ENCODE results near the gene TRAPPC1. TPM values are rescaled to one million over a fixed set of nuclear protein-coding genes. Genes with fewer than 3 reads are reported as not detected.

TRAPPC1 gene
- total RNA-seq, 4 donors from 2014 or later, result 30.0 to 73.3 (median 48.3) TPM

DNA sequence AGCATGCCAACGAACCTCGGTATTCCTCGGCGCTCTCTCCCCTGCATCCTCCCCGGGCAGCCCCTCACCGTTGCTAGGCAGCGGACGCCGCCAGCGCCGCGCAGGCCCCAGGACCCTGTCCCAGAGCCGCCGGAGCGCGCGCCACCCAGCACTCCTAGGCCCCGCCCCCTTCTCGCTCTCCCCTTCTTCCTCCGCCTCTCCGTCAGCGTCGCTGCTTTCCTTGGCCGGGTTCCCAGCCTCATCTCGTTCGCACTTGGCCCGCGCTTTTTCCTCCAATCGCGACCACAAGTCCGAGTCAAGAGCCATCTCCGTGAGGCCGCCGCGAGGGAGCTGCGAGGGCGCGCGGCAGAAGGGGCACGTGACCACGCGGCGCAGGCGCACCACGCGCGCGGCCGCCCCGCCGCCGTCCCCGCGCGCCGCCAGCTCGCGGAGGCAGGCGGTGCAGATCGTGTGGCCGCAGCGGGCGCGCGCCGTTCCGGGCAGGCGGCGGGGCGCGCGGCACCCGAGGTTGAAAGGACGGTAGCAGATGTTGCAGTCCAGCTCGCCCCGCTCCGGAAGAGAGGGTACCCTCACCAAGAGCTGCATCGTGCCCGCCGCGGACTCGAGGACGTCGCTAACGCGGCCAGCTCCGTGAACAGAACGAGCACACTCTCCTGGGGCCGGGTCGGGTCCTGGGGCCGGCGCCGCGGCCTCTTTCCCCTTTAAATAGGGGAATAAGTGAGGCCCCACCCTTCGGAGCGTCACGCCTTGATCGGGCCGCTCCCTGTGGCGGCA, 15.9 kb downstream of the TRAPPC1 start, which contains the start of gene RNF227:
RNF227 (minus strand) TSS at position 679 of the 774 bp plus-strand sequence; CDS start at position 585, 94 bp downstream.
- TF ChIP-seq, protein P1, sequence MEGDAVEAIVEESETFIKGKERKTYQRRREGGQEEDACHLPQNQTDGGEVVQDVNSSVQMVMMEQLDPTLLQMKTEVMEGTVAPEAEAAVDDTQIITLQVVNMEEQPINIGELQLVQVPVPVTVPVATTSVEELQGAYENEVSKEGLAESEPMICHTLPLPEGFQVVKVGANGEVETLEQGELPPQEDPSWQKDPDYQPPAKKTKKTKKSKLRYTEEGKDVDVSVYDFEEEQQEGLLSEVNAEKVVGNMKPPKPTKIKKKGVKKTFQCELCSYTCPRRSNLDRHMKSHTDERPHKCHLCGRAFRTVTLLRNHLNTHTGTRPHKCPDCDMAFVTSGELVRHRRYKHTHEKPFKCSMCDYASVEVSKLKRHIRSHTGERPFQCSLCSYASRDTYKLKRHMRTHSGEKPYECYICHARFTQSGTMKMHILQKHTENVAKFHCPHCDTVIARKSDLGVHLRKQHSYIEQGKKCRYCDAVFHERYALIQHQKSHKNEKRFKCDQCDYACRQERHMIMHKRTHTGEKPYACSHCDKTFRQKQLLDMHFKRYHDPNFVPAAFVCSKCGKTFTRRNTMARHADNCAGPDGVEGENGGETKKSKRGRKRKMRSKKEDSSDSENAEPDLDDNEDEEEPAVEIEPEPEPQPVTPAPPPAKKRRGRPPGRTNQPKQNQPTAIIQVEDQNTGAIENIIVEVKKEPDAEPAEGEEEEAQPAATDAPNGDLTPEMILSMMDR (IDR thresholded peaks at IDR 0.05), result no peak
- peak; percentile 83 for DNase-seq (ENCODE audit: low spot score)
- ATAC-seq (ENCODE audit: low FRiP score), result peak; percentile 72

DNA sequence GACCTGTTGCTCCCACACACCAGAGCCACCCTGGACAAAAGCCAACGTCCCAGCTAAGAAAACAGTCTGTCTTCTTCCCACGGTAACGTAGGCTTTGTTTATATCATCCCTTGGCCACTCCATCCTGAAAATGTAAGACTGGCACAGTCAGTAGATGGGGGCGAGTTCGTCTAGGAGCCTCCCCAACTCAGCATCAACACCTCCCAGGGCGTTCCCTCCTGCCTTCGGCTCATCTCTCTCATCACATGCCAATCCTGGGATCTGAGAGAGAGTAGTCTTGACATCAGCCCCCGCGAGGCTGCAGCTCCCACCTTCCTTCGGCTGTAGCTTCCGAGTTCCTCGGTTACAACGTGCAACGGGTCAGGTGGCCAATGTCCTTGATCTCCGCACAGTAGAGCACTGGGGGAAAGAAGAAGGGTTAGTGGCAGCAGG, 16.6 kb downstream of the TRAPPC1 start:
- TF ChIP-seq, protein P1 (IDR thresholded peaks at IDR 0.05), result no peak
- ATAC-seq (ENCODE audit: low FRiP score) (peak; percentile 38), DNase-seq (ENCODE audit: low spot score) (no peak)

DNA sequence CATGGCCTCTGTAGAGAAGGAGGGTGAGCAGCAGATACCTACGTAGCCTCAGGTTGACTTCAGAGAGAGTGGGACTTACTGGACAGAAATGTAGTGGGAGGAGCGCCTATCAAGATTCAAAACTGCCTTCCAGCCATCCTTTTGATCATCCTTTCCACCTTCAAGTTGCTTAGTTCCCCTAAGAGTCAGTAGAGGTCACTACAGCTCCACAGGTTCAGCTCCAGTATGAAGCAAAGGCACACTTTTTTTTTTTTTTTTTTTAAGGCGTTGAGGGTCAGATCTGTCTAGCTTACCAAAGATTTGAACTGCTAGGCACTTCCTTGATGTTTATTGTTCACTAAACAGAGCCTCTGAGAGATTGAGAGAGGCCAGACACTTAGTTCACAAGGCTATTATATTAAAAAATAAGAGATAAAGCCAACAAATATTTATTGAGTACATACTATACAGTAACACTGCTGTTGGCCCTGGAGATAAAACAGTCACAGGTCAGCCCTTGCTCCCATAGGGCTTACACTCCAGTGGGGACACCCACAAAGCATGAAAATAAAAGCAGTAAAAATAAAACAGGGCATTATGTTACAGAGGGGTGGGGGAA, 18.7 kb downstream of the TRAPPC1 start:
- no peak for ATAC-seq (ENCODE audit: low FRiP score)
- TF ChIP-seq, protein P1 (IDR thresholded peaks at IDR 0.05), result no peak
- no peak for DNase-seq (ENCODE audit: low spot score)

DNA sequence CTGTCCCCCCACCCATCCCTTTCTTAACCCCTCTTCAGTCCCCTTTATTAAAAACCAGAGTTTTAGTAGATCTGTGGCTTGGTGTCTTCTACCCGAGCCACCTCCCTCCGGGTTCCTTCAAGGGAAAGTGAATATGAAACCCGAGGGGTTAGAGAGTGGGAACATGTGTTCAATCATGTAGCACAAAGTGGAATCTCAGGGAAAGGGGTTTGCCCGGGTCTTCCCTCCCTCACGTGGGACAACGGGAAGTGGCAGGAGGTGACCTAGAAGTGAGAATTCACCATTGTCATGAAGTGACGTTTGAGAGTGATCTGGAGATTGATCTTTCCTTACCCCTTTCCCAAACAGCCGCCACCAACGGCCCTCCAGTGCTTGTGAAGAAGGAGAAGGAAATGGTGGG, 20.6 kb downstream of the TRAPPC1 start:
- DNase-seq (ENCODE audit: low spot score), result no peak
- TF ChIP-seq, protein P1 (IDR thresholded peaks at IDR 0.05), result no peak
- no peak for ATAC-seq (ENCODE audit: low FRiP score)

DNA sequence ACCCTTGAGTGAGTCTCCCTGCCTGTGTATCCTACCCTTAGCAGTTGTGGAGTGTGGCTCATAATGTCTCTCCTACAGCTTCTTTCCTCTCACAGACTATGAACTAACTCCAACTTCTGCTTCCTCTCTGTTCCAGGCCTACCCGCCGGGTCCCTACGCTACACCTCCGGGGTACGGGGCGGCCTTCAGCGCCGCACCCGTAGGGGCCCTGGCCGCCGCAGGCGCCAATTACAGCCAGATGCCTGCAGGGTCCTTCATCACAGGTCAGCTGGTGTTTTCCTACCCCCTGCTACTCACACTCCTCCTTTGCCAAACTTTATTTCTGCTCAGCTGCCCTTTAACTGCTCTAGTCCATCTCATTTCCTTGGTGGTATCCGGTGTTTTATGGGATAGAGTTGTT, 21.0 kb downstream of the TRAPPC1 start:
- TF ChIP-seq, protein P1 (IDR thresholded peaks at IDR 0.05), result no peak
- no peak for DNase-seq (ENCODE audit: low spot score)

DNA sequence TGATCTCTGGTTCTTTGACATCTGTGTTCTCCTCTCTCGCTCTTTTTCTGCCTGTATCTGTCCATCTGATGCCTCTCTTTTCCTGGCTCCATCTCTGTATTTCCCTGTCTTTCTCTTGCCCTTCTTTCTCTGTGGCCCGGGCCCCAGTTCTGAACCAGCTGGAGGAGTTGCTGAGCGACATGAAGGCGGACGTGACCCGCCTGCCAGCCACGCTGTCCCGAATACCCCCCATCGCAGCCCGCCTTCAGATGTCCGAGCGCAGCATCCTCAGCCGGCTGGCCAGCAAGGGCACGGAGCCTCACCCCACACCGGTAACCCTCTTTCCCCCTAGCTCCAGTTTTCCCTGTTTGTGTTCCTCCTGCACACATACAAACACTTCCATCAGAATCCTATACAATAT, 21.5 kb downstream of the TRAPPC1 start:
- no peak for DNase-seq (ENCODE audit: low spot score)
- no peak for ATAC-seq (ENCODE audit: low FRiP score)
- TF ChIP-seq, protein P1 (IDR thresholded peaks at IDR 0.05), result no peak

More for the DNA sequence above, 21.0 kb downstream of the TRAPPC1 start:
- no peak for ATAC-seq (ENCODE audit: low FRiP score)

All from omental fat pad (tissue), 4 donors.